ENCODE data around the gene KIAA1549. TPM values are rescaled to one million over a fixed set of nuclear protein-coding genes. Genes with fewer than 3 reads are reported as not detected.

KIAA1549 gene
- total RNA-seq, 1 donor from 2014 or later = 3.4 TPM

DNA sequence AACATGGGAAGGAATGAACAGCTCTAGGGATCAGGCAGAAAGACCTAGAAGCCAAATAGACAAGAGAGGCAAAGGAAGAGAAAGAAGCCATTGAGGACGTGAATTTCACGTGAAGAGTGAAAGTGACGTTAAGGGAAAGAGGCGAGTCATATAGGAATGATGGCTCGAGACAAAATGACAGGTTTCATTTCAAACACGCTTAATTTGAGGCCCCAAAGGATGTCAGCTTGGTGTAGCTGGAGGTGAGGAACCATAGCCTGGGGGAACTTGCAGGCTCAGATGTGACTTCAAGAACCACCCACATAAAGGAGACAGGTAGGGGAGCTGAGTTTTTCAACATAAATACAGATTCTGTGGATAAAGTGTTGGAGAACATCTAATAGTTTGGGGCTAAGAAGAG is 98.9 kb downstream of the KIAA1549 start:
- DNase-seq (ENCODE audit: low spot score) = no peak

- no peak for DNase-seq (ENCODE audit: low spot score)
Measured at GRCh38 chr7:138881579-138882188, 99.5 kb downstream of the KIAA1549 start.

DNA sequence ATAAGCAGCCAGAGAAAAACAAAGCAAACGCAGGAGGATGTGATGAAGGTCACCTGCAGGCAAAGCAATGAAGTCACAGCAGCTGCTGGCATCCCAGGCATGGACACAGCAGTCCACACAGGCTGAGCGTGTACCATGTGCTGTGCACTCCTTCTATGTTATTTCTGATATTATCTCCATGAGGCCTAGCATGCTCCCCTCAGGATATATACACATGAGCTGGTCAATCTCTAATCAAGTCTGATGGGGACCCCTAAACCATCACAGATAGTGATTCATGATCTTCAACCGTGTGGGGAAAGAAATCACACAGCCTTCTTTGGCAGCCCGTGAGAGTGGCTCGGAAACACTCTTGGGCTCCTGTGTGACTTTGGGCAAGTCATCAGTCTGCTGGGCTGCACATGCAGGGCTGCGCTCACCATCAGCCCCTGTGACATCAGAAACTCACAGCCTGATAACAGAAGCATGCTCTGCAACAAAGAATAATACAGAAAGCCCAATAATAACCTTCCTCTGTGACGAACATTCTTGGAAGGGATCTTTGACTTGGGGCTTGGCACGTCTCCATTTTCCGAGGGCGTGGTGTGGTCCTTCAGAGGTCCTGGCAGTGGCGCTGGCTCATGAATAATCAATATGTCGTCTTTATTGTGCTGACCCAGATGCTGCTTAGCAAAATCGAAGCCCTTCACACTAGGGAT is 100.2 kb downstream of the KIAA1549 start:
- DNase-seq (ENCODE audit: low spot score) = no peak

GRCh38 chr7:138879356-138879755 is 101.8 kb downstream of the KIAA1549 start:
- no peak for DNase-seq (ENCODE audit: low spot score)

GRCh38 chr7:138878856-138879255 is 102.3 kb downstream of the KIAA1549 start:
- DNase-seq (ENCODE audit: low spot score) = no peak

DNA sequence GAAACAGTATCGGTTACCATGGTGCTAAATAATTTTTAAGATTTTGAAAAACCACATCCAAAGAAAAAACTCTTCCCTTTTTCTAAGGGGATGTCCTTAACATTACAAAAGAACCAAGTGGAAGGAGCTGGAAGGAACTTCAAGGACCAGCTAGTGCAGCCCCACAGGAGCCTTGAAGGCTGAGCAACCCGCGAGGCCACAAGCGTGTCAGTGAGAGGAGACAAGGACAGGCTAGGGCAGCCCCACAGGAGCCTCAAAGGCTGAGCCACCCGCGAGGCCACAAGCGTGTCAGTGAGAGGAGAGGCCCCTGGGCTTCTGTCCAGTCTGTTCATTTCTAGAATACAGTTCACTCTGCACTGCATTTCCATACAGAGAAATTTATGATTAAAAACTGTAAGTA is 103.1 kb downstream of the KIAA1549 start:
- DNase-seq (ENCODE audit: low spot score) = peak; percentile 78

DNA sequence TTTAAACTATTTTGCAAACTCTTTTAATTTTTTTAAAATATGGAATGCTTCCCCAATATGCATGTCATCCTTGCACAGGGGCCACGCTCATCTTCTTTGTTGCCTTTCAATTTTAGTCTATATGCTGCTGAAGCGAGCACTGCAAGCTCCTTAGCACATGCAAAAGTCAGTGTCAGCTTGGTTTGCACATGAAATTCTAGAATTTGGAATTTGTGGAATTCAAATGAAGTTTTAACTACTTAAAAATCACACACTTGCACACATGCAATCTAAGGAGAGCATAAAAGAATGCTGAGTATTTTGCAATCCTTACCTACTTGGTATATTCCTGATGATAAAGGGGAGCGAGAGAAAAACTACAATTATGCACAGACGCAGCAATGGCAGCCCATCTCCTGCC is 104.9 kb downstream of the KIAA1549 start:
- DNase-seq (ENCODE audit: low spot score) = no peak

DNA sequence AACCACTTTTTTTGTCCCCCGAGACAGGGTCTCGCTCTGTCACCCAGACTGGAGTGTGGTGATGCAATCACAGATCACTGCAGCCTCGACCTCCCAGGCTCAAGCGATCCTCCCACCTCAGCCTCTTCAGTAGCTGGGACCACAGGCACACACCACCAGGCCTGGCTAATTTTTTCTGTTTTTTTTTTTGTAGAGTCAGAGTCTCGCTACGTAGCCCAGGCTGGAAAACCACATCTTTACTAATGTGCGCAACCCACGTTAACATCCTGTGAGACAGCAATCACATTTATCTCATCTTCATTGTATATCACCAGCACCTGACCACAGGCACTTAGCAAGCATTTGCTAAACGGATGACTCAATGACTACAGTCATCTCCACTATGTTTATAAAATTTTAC is 105.4 kb downstream of the KIAA1549 start:
- no peak for DNase-seq (ENCODE audit: low spot score)

DNA sequence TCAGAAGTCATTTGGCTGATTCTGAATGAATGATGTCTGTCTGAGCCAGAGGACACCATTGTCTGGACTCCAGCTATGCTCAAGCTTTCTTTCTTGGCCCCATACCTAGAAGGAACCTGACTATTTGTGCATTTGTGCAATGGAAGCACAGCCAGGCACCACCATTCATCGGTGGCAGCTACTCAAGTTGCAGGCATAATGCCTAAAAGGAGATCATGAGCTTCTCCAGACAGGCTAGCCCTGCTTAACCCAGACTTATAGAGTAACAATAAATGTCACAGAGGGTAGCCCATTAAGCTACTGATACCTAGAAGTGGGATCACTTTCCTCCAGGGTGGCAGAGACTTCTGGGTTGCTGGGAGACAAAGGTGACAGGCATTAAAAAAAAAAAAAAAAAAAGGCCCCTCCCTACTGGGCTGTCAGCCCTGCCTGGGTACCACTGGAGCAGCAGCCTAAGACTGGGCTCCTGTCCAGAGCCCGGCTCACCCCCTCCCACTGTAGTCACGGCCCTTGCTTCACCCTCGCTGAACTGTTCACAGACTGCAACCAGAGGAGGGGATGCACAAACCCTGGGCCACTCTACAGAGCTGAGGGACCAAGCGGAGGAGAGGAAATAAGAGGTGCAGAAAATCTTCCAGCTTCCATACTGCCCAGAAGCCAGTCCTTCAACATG is 107.8 kb downstream of the KIAA1549 start:
- DNase-seq (ENCODE audit: low spot score) = peak; percentile 70

DNA sequence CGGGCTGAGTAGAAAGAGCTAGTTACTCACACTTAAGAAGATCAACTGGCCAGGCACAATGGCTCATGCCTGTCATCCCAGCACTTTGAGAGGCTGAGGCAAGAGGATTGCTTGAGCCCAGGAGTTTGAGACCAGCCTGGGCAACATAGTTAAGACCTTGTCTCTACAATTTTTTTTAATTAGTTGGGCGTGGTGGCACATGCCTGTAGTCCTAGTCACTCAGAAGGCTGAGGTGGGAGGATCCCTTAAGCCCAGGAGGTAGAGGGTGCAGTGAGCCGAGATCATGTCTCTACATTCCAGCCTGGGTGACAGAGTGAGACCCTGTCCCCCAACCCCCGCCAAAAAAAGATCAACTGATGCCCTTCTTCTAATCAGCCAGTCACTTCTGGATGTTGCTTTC is 108.6 kb downstream of the KIAA1549 start:
- no peak for DNase-seq (ENCODE audit: low spot score)

DNA sequence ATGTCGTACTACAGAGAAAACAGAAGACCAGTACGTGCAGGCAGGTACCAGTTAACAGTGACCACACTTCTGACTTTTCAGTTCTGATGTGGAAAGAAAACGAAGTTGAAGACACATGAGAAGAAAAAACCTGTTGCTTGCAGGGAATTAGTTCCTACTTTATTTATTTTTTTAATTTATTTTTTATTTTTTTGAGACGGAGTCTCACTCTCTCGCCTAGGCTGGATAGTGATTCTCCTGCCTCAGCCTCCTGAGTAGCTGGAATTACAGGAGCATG is 109.4 kb downstream of the KIAA1549 start:
- no peak for DNase-seq (ENCODE audit: low spot score)

DNA sequence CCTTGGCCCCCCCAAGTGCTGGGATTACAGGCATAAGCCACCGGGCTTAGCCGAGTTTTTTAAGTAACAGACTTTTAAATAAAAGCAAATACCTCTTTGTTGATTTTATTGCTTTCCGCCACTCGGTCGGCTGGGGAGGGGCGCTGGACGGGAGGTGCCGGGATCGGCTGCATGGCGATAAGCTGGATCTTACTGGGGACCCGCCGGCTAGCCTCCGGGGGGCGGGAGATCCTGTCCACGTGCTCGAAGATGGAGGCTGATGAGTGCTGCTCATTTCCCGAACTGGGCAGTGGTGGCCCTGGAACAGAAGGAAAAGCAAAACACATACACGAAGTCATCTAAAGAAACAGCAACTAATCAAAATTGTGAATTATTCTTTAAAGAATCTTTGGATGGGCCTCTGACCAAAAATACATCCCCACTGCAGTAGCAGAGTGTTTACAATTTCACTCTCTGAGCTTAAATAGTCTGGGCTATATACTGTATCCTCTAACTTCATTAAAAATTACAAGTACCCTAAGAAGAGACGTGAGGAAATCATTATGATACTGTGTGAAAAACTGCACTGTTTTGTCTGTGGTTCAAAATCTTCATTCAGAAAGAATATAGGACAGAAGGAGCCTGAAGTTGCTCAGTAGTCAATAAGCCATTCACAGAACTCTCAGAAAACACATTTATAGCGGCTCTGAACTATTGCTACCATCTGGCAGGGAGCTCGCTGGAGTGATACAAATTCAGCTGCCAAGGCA is 110.0 kb downstream of the KIAA1549 start:
- no peak for DNase-seq (ENCODE audit: low spot score)

DNA sequence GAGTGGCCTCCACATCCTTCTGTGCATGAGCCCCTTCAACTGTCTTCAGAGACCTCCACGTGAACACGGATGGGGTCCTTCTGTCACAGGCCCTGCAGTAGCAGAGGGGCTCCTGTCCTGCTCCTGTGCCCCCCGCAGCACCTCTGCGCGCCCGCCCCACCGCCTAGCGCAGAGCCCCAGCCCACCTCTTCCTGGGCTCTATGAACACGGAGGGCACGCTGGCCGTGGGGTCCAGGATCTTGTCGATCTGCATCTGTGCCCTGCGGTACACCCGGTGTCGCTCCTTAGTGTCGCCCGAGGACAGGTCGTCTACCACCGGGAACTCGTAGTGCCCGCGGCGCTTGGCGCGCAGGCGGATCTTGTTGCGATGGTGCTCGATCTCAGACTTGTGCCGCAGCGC is 111.8 kb downstream of the KIAA1549 start:
- no peak for DNase-seq (ENCODE audit: low spot score)

GRCh38 chr7:138868711-138869110 is 112.5 kb downstream of the KIAA1549 start:
- DNase-seq (ENCODE audit: low spot score) = no peak

DNA sequence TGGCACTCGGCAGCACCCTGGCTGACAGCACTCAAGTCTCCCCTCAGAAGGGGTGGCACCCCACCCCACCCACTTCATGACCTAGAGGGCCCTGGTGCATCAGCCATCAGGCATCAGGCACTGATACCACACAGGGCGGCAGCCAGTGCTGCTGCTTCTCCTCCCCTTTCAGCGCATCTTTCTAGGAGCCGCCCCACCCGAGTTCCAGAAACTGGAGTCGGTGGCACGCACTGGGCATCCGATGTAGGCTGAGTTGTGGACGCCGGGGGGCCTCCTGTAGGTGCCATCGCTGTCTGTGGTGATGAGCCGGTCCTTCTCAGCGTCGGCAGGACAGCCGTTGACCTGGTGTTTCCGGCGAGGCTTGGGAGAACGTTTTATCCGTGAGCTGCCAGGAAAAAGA is 113.4 kb downstream of the KIAA1549 start:
- no peak for DNase-seq (ENCODE audit: low spot score)

DNA sequence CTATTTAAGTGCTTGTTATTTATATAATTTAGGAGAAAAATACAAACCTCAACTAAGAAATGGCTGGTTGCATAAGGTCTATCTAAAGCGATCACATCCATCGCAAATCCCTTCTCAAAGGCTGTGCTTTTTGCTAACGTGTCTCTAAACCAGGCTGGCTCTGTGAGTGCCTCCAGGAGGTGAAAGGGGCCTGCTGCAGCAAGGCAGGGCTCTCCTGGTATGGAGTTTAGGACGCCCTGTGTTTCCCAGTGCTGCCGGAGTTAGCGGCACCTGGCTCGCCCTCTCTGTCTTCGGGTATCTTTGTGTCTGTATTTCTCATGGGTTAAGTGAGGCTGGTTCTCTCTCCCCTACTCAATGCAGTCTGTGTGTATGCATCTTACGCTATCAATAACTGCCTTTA is 114.8 kb downstream of the KIAA1549 start:
- no peak for DNase-seq (ENCODE audit: low spot score)

DNA sequence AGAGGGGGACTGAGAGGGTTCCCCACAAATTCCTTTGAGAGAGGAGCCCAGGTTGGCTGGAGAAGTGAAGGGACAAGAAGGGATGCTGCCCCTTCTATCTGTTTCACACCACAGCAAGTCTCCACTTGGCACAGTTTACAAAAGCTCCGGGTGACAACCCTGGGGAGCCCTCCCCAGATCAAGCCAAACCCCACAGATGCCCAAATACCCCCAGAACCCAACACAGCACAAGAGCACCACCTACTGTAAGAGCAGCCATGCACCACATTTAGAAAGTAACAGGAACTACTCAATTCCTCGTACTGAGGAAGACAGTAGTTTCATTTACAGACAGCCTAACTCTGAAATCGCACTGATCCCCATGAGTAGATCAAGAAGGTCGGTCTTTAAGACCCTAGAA is 115.3 kb downstream of the KIAA1549 start:
- DNase-seq (ENCODE audit: low spot score) = no peak

GRCh38 chr7:138864667-138865066 is 116.5 kb downstream of the KIAA1549 start:
- peak; percentile 60 for DNase-seq (ENCODE audit: low spot score)

DNA sequence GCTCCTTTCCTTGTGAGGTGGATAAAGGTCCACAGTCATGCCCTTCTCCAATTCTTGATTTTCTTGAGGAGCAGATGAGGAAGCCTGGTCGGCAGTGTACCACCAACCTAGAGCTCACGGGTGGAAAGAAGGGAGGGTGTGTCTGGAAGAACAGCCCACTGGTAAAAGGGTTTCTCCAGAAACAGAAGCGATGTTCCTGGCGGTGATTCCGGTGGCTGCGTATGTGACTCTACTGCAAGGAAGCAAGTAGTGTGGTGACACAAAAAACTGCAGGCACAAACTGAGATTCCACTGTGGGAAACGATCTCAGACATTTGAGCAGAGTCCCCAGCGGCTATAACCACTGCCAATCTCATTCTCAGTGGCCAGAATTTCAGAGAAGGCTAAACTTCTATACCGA is 117.3 kb downstream of the KIAA1549 start:
- no peak for DNase-seq (ENCODE audit: low spot score)

DNA sequence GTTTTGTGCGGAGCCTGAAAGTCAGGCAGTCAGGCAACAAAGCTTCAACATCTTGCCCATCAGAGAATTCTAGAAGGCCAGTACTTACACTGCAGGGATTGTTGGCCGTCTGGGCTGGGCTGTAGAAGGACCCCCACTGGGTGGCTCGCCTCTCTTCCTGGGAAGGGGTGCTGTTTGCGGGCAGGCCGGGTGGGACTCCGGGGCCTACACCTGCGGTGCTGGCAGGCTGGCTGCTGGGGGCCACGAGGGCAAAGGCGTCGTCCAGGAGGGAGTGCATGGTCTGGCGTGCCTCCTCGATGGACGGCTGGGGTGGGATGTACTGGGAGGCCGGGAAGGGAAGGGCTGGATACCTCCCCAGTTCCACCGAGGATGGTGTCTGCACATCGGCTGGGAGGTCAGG is 120.1 kb downstream of the KIAA1549 start:
- no peak for DNase-seq (ENCODE audit: low spot score)

GRCh38 chr7:138857728-138858127 is 123.5 kb downstream of the KIAA1549 start:
- DNase-seq (ENCODE audit: low spot score) = no peak

DNA sequence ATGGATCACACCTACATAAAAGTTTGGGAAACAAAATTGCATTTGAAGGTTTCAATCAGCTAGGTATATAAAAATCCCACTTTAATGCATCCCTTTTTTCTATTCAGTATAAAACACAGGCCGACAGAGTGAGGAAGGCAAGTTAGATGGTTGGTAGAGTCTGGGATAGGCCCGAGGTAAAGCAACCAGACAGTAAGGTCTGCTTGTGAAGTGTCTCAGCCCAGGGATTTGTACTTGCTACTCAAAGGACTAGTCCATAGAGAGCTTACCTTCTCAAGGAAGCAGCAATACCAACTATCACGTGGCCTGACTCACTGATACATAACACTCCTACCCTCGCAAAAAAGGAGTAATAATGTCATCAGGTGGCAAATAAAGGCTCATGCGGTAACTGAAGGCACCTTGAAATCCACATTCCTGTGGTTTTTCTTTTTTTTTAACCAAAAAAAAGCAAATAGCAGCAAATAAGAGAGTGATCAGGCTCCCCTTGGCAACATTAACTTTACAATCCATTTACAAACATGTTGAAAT is 127.0 kb downstream of the KIAA1549 start:
- no peak for DNase-seq (ENCODE audit: low spot score)

All from umbilical cord (tissue), 2 donors.